Ishikawa (cell line): ENCODE data around the gene PEAK1.

Source experiments
- CEBPB ChIP-seq: IDR thresholded peaks from 2 replicates; pipeline ENCODE4 v1.6.1; 2012
- CREB1 ChIP-seq: IDR thresholded peaks from 2 replicates; pipeline ENCODE4 v1.6.1; 2012; ENCODE audit warnings: low read depth
- EGR1 ChIP-seq: IDR thresholded peaks from 2 replicates; pipeline ENCODE4 v1.6.1; 2012
- EP300 ChIP-seq: IDR thresholded peaks from 2 replicates; pipeline ENCODE4 v1.6.1; 2012; ENCODE audit warnings: borderline replicate concordance
- FOXM1 ChIP-seq: IDR thresholded peaks from 2 replicates; pipeline ENCODE4 v1.6.1; 2012; ENCODE audit warnings: low read depth, borderline replicate concordance
- NFIC ChIP-seq: IDR thresholded peaks from 2 replicates; pipeline ENCODE4 v1.6.1; 2012
- TCF12 ChIP-seq: IDR thresholded peaks from 2 replicates; pipeline ENCODE4 v1.6.1; 2012; ENCODE audit warnings: low read depth
- TEAD4 ChIP-seq: IDR thresholded peaks from 2 replicates; pipeline ENCODE4 v1.6.1; 2012
- YY1 ChIP-seq: IDR thresholded peaks from 2 replicates; pipeline ENCODE4 v1.6.1; 2012; ENCODE audit warnings: low read depth
- TF ChIP-seq, protein P1 (sequence below): IDR thresholded peaks from 2 replicates; pipeline ENCODE4 v1.6.1; 2012
- TF ChIP-seq, protein P2 (sequence below): IDR thresholded peaks from 2 replicates; pipeline ENCODE4 v1.6.1; 2012; ENCODE audit warnings: low read depth, mild to moderate bottlenecking
- TF ChIP-seq, protein P3 (sequence below): IDR thresholded peaks from 2 replicates; pipeline ENCODE4 v1.6.1; 2012

DNA sequence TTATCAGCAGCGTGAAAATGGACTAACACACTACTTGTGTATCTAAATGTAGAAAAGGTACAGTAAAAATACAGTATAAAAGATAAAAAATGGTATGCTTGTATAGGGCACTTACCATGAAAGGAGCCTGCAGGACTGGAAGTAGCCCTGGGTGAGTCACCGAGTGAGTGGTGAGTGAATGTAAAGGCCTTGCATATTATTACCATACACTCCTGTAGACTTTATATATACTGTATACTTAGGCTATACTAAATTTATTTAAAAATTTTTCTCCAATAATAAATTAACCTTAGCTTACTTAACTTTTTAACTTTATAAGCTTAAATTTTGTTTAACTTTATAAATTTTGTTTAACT is 281.8 kb downstream of the PEAK1 start:
- no peak for TF ChIP-seq EP300
- TF ChIP-seq, protein P1, sequence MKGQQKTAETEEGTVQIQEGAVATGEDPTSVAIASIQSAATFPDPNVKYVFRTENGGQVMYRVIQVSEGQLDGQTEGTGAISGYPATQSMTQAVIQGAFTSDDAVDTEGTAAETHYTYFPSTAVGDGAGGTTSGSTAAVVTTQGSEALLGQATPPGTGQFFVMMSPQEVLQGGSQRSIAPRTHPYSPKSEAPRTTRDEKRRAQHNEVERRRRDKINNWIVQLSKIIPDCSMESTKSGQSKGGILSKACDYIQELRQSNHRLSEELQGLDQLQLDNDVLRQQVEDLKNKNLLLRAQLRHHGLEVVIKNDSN: no peak
- TF ChIP-seq FOXM1: no peak
- TF ChIP-seq, protein P2, sequence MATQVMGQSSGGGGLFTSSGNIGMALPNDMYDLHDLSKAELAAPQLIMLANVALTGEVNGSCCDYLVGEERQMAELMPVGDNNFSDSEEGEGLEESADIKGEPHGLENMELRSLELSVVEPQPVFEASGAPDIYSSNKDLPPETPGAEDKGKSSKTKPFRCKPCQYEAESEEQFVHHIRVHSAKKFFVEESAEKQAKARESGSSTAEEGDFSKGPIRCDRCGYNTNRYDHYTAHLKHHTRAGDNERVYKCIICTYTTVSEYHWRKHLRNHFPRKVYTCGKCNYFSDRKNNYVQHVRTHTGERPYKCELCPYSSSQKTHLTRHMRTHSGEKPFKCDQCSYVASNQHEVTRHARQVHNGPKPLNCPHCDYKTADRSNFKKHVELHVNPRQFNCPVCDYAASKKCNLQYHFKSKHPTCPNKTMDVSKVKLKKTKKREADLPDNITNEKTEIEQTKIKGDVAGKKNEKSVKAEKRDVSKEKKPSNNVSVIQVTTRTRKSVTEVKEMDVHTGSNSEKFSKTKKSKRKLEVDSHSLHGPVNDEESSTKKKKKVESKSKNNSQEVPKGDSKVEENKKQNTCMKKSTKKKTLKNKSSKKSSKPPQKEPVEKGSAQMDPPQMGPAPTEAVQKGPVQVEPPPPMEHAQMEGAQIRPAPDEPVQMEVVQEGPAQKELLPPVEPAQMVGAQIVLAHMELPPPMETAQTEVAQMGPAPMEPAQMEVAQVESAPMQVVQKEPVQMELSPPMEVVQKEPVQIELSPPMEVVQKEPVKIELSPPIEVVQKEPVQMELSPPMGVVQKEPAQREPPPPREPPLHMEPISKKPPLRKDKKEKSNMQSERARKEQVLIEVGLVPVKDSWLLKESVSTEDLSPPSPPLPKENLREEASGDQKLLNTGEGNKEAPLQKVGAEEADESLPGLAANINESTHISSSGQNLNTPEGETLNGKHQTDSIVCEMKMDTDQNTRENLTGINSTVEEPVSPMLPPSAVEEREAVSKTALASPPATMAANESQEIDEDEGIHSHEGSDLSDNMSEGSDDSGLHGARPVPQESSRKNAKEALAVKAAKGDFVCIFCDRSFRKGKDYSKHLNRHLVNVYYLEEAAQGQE: no peak
- TF ChIP-seq TEAD4: no peak
- no peak for TF ChIP-seq TCF12
- TF ChIP-seq CEBPB: no peak
- TF ChIP-seq NFIC: no peak
- no peak for TF ChIP-seq CREB1
- TF ChIP-seq, protein P3, sequence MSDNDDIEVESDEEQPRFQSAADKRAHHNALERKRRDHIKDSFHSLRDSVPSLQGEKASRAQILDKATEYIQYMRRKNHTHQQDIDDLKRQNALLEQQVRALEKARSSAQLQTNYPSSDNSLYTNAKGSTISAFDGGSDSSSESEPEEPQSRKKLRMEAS: no peak
- no peak for TF ChIP-seq YY1
- TF ChIP-seq EGR1: no peak
